VCaP (cell line): ENCODE results near the gene CHRD.

ENCODE experiments used
- H3K27ac ChIP-seq: fragments of 450-650 bp; 2 replicates; pipeline ENCODE4 v1.5.1; 2017
- CTCF ChIP-seq: fragments of 450-650 bp; conservative IDR thresholded peaks from 2 replicates; pipeline ENCODE4 v1.5.1; 2017; ENCODE audit warnings: mild to moderate bottlenecking, moderate library complexity

CHRD gene

DNA sequence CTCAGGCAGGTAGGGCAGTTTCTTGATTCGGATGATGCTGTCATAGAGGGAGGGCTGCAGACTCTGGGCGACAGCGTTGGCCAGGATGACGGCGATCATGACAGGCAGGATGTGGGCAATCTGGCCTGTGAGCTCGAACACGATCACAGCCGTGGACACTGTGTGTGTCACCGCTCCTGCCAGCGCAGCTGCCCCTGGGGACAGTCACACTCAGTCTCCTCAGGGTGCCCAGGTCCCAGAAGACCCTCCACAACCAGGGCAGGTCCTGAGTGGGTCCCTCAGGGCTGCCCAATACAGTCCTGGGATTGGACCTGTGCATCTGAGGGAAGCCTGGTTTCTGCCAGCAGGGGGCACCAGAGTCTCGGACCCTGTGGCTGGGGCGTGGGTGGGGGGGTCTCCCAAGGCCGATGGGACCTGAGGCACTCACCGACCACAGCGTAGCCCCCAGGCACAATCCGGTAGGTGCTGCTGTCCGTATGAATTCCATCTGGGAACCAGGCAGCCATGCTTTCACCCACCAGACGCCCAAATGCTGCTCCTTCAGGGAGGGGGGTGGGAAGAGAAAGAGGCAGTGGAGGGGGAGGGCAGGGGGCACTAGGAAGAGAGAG is 25.6 kb upstream of the CHRD start:
- no peak overlapping the region for H3K27ac ChIP-seq
- TF ChIP-seq CTCF: peak; percentile 87

- no peak for TF ChIP-seq CTCF
- H3K27ac ChIP-seq: no peak overlapping the region
Observed at GRCh38 chr3:184354754-184355153, 25.1 kb upstream of the CHRD start.

- no peak for TF ChIP-seq CTCF
- no peak overlapping the region for H3K27ac ChIP-seq
Observed at GRCh38 chr3:184355261-184356040, 24.4 kb upstream of the CHRD start.

DNA sequence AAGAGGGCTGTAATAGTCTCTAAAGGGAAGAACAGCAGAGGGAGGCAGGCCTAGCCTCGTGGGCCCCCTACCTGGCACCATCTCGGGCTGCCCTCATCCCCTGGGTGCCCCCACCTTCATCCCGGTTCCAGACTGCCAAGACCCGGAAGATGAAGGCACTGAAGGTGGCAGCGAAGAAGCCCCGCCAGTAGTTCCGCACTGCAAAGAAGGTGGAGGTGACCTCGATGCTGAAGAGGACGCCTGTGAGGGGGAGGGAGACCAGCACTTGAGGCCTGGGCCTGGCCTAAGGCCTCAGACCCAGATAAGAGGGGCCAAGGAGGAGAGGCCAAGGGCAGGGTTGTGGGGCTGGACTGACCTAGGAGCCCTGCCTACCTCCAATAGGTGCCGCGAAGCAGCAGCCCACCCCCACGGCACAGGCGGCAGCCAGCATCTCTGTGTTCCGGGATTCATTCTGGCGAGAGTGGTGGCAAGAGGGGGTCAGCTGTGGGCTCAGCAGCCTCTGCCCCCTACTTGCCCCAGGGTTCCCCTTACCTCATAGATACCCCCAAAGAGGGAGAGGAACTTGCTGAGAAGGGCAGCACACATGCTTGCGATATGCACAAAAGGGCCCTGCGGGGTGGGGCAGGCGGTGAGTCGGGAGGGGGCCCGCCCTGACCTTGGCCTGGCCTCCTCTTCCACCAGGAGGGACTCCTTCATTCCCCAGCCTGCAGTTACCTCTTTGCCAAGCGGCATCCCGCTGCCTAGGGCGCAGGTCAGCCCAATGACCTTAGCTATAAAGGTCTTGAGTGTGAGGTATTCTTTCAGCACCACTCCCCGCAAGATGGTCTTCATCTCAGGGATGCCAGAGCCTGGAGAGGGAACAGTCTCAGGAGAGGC is 22.4 kb upstream of the CHRD start:
- no peak for TF ChIP-seq CTCF
- no peak overlapping the region for H3K27ac ChIP-seq

DNA sequence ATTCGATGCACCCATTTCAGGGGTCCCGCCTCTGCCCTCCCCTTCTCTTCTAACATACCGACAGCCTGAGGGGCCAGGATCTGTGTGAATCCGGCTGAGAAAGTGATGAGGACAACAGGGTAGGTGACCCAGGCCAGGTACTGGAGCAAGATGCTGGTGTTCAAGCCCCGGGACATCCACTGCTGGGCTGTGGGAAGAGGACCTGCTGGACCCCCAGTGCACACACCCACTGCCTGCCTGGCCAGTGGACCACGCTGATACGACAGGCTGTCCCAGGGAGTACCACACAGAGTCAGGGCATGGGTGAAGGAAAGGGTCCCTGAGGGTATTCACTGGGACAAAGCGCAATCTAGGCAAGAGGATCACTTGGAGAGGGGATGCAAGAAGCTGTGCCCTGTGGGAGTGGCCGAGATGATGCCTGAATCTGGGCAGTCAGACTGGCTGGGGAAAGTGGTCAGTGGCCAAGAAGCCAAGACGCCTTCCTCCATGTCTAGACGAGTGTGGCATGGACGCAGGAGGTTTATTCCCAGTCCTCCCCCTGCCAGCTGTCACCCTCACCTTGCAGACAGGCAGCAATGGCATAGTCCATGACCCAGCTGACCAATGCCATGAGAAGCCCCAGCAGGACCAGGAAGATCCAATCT is 21.6 kb upstream of the CHRD start:
- no peak for TF ChIP-seq CTCF
- H3K27ac ChIP-seq: no peak overlapping the region

DNA sequence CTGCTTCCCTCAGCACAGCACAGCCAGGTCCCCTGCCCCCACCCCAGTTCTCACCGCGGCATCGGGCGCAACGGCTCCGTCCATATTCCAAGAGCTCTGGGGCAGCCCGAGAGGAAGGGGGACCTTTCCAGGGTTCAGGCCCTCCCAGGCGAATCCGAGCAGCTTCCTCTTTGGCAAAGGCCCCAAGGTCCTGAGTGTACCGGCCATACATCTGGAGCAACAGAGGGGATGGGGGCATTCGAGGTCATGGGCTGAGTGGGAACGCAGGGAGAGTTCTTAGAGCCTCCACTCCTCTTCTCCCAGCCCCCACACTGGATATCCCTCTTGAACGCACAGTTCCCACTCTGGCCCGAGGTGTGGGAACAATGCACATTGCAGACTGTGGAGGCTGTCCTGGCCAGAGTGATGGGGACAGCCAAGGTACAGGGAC is 20.9 kb upstream of the CHRD start:
- no peak overlapping the region; the same call in 1 of the 2 replicates for H3K27ac ChIP-seq
- no peak for TF ChIP-seq CTCF
